Stimulated activated CD8-positive, alpha-beta memory T cell treated with anti-CD3 and anti-CD28 coated beads, Interleukin-12 subunit alpha, Interleukin-12 subunit beta, amount 100 ng/mL, for 24 hours (primary cell): ENCODE measurements around the gene FRS2.

Experiments
- DNase-seq: peaks from one replicate; pipeline ENCODE4 v3.0.0-alpha.2; 2020; ENCODE audit errors: extremely low read depth

Gene FRS2

GRCh38 chr12:69501154-69501895 lies 31.1 kb downstream of the FRS2 start:
- DNase-seq = no peak

- no peak for DNase-seq
These were observed 32.3 kb downstream of the FRS2 start for GRCh38 chr12:69502345-69503081.

- DNase-seq = no peak
These were observed 37.9 kb downstream of the FRS2 start for GRCh38 chr12:69508091-69508490.

GRCh38 chr12:69508621-69509020 lies 38.4 kb downstream of the FRS2 start:
- DNase-seq = no peak

GRCh38 chr12:69509308-69509736 lies 39.1 kb downstream of the FRS2 start:
- DNase-seq = no peak

- DNase-seq = no peak
These were observed 40.0 kb downstream of the FRS2 start for GRCh38 chr12:69509904-69510827.

- DNase-seq = no peak
These were observed 40.8 kb downstream of the FRS2 start for GRCh38 chr12:69511016-69511415.

- DNase-seq = no peak
These were observed 41.5 kb downstream of the FRS2 start for GRCh38 chr12:69511469-69512267.

GRCh38 chr12:69512820-69513219 lies 42.6 kb downstream of the FRS2 start:
- no peak for DNase-seq

- no peak for DNase-seq
These were observed 43.1 kb downstream of the FRS2 start for GRCh38 chr12:69513297-69513696.

- DNase-seq = no peak
These were observed 43.9 kb downstream of the FRS2 start for GRCh38 chr12:69514111-69514510.

- no peak for DNase-seq
These were observed 44.7 kb downstream of the FRS2 start for GRCh38 chr12:69514845-69515244.

- no peak for DNase-seq
These were observed 45.3 kb downstream of the FRS2 start for GRCh38 chr12:69515394-69515930.

GRCh38 chr12:69516950-69517349 lies 46.8 kb downstream of the FRS2 start:
- no peak for DNase-seq

- no peak for DNase-seq
These were observed 47.2 kb downstream of the FRS2 start for GRCh38 chr12:69517406-69517805.

GRCh38 chr12:69519871-69520270 lies 49.7 kb downstream of the FRS2 start:
- no peak for DNase-seq

GRCh38 chr12:69523433-69524330 lies 53.5 kb downstream of the FRS2 start:
- no peak for DNase-seq

- DNase-seq = no peak
These were observed 54.1 kb downstream of the FRS2 start for GRCh38 chr12:69524331-69524630.

- DNase-seq = no peak
These were observed 54.7 kb downstream of the FRS2 start for GRCh38 chr12:69524755-69525469.
